Measurements from ENCODE around the gene DCDC2C. TPM values are rescaled to one million over a fixed set of nuclear protein-coding genes. Genes with fewer than 3 reads are reported as not detected.
"Not testable (repeated sequence)": the region's sequence is repeated elsewhere in the genome, so short reads cannot be mapped to it uniquely, and the experiment has no call there.

Gene DCDC2C
- total RNA-seq, 4 donors from 2014 or later = not detected

GRCh38 chr2:3805201-3805939 lies 102.0 kb downstream of the DCDC2C start:
- H3K27ac ChIP-seq = no peak overlapping the region
- H3K36me3 ChIP-seq = no peaks in the 10 kb centered on the region
- H3K4me3 ChIP-seq = no peak overlapping the region
- no peaks in the 10 kb centered on the region for H3K27me3 ChIP-seq
- TF ChIP-seq POLR2A (IDR thresholded peaks at IDR 0.05) (no peak), CTCF (IDR thresholded peaks at IDR 0.05) (no peak)
- no peaks in the 10 kb centered on the region for H3K4me1 ChIP-seq
- no peaks in the 10 kb centered on the region for H3K9me3 ChIP-seq
- DNase-seq = no peak

GRCh38 chr2:3806168-3806567 lies 102.8 kb downstream of the DCDC2C start:
- TF ChIP-seq CTCF (IDR thresholded peaks at IDR 0.05) (no peak), POLR2A (IDR thresholded peaks at IDR 0.05) (no peak)
- no peak overlapping the region for H3K4me3 ChIP-seq
- no peaks in the 10 kb centered on the region for H3K27me3 ChIP-seq
- no peak for DNase-seq
- no peaks in the 10 kb centered on the region for H3K4me1 ChIP-seq
- no peaks in the 10 kb centered on the region for H3K9me3 ChIP-seq
- H3K36me3 ChIP-seq = no peaks in the 10 kb centered on the region
- H3K27ac ChIP-seq = no peak overlapping the region

- TF ChIP-seq CTCF (IDR thresholded peaks at IDR 0.05) = no peak
- no peak for TF ChIP-seq POLR2A (IDR thresholded peaks at IDR 0.05)
- Histone ChIP-seq H3K27me3 (no peaks in the 10 kb centered on the region), H3K4me3 (no peak overlapping the region), H3K27ac (no peak overlapping the region), H3K4me1 (no peaks in the 10 kb centered on the region), H3K36me3 (no peaks in the 10 kb centered on the region), H3K9me3 (no peaks in the 10 kb centered on the region)
- DNase-seq = no peak
Measured at GRCh38 chr2:3806730-3807129, 103.4 kb downstream of the DCDC2C start.

DNA sequence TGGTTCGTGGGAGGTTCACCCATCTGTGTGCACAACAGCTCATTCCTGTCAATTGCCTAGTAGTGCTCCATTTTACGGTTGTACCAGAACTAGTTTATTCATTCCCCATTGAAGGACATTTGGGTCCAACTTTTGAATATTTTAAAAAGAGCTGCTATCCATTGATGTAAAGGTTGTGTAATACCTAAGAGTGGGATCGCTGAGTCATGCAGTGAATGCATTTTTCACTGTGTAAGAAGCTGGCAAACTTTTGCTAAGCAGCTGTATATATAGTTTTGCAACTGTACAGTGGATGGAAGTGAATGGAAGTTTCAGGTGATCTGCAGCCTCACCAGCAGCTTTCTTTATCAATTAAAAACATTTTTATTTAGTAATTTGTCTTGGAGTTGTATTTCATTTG lies 104.5 kb downstream of the DCDC2C start:
- no peak for DNase-seq
- Histone ChIP-seq H3K4me3 (no peak overlapping the region), H3K36me3 (no peaks in the 10 kb centered on the region), H3K27me3 (no peaks in the 10 kb centered on the region), H3K9me3 (no peaks in the 10 kb centered on the region), H3K27ac (no peak overlapping the region), H3K4me1 (no peaks in the 10 kb centered on the region)
- TF ChIP-seq CTCF (IDR thresholded peaks at IDR 0.05) = no peak
- TF ChIP-seq POLR2A (IDR thresholded peaks at IDR 0.05) = no peak

DNA sequence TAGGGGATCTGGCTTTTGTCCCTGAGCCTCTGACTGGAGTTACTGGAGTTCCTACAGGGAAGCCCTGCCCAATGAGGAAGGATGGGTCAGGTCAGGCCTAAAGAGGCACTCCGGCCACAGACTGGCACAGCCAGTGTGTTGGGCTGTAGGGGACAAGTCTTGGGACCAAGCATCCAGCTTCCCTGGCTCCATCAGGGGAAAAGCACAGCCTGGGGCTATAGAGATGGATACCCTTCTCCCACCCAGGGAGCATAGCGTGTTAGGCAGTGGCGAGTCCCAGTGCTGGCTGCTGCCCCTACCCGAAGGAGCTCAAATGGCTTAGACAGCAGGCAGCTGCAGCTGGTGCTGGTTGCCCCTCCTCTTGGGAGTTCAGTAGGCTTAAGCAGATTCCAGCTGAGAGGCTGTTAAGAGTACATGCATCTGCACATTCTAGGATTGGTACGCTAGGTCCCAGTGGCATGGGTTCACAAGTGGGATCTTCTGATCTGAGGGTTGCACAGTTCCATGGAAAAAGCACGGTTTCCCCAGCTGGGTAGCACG lies 111.4 kb downstream of the DCDC2C start:
- Histone ChIP-seq H3K36me3 (no peaks in the 10 kb centered on the region), H3K27ac (no peak overlapping the region), H3K9me3 (peaks cover 0 to 2% (median 0%) of the 10 kb centered on the region in 4 donors), H3K4me1 (no peaks in the 10 kb centered on the region), H3K4me3 (no peak overlapping the region), H3K27me3 (no peaks in the 10 kb centered on the region)
- DNase-seq = no peak
- no peak for TF ChIP-seq CTCF (IDR thresholded peaks at IDR 0.05)
- TF ChIP-seq POLR2A (IDR thresholded peaks at IDR 0.05) = no peak

DNA sequence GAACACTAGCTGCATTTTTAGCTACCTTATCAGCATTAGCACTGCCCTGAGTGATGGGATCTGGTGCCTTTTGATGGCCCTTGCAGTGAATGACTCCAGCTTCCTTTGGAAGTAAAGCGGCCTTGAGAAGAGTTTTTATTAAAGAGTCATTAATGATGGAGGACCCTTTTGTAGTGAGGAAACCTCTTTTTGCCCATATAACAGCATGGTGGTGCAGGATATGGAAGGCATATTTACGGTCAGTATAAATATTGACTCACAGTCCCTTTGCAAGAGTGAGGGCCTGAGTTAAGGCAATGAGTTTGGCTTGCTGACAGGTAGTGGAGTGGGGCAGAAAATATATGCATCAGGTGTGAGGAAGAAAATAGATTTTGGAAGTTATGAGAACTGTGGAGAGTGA lies 113.8 kb downstream of the DCDC2C start:
- not testable (repeated sequence) for H3K4me3 ChIP-seq, H3K9me3 ChIP-seq, H3K27me3 ChIP-seq, H3K36me3 ChIP-seq, DNase-seq, H3K4me1 ChIP-seq, H3K27ac ChIP-seq
